CD4-positive, alpha-beta T cell (primary cell): Measurements from ENCODE around the gene SDC4. TPM values are rescaled to one million over a fixed set of nuclear protein-coding genes. Genes with fewer than 3 reads are reported as not detected.

Source experiments
- ATAC-seq: fragments of 200-7000 bp; cut with Tn5 transposase; one replicate; pipeline ENCODE4 v1.10.0; 2022; ENCODE audit warnings: mild to moderate bottlenecking; ENCODE audit not compliant: poor library complexity
- CTCF ChIA-PET: fragments of 350-600 bp; sonication (Branson Sonifier 250); formaldehyde crosslinking; loops from one replicate; lab custom pipeline; 2021; ENCODE audit warnings: antibody characterized with exemption, inconsistent platforms; lab: Charles Lee
- POLR2A ChIA-PET: fragments of 350-600 bp; sonication (Branson Sonifier 250); formaldehyde crosslinking; loops from one replicate; lab custom pipeline; 2021; ENCODE audit warnings: antibody characterized with exemption, inconsistent platforms; lab: Charles Lee
- DNase-seq, 14 experiments: peaks; one replicate each; pipeline ENCODE4 v3.0.0-alpha.2; 2013 to 2020; ENCODE audit warnings: mixed read lengths in 2 of 14
- H3K27ac ChIP-seq, 2 donors: one replicate each; pipeline versions ENCODE4 v1.5.1 to v1.7.0; 2013; ENCODE audit warnings: low read length in 2 of 2, low read depth in 1 of 2, mild to moderate bottlenecking in 1 of 2
- H3K27me3 ChIP-seq, 2 experiments: 1 replicate in 1 of 2; 2 replicates in 1 of 2; pipeline versions ENCODE4 v1.6.1 to v1.7.0; 2013; ENCODE audit warnings: low read length in 2 of 2, control low read depth in 1 of 2, mild to moderate bottlenecking in 1 of 2, moderate library complexity in 1 of 2; ENCODE audit not compliant: insufficient read depth in 2 of 2, control insufficient read depth in 1 of 2
- H3K36me3 ChIP-seq: one replicate; pipeline ENCODE4 v1.6.1; 2013; ENCODE audit warnings: low read length, control low read depth; ENCODE audit not compliant: insufficient read depth
- H3K4me1 ChIP-seq: one replicate; pipeline ENCODE4 v1.6.1; 2013; ENCODE audit warnings: low read length, control low read depth; ENCODE audit not compliant: insufficient read depth
- H3K4me3 ChIP-seq: one replicate; pipeline ENCODE4 v1.5.1; 2013; ENCODE audit warnings: mild to moderate bottlenecking, low read length, moderate library complexity
- H3K9me3 ChIP-seq, 2 experiments: 1 replicate in 1 of 2; 2 replicates in 1 of 2; pipeline versions ENCODE4 v1.6.1 to v1.7.0; 2013; ENCODE audit warnings: low read length in 2 of 2, mild to moderate bottlenecking in 2 of 2, control low read depth in 1 of 2, moderate library complexity in 1 of 2; ENCODE audit not compliant: control insufficient read depth in 1 of 2, insufficient read depth in 1 of 2
- H3K27ac Mint-ChIP-seq: one replicate; pipeline ENCODE4 v1.8.0; 2020; ENCODE audit warnings: mixed read lengths
- H3K27me3 Mint-ChIP-seq: one replicate; pipeline ENCODE4 v1.8.0; 2021; ENCODE audit warnings: mixed read lengths
- H3K36me3 Mint-ChIP-seq: one replicate; pipeline ENCODE4 v1.8.0; 2021; ENCODE audit warnings: low read depth, mixed read lengths
- H3K4me1 Mint-ChIP-seq: one replicate; pipeline ENCODE4 v1.8.0; 2021; ENCODE audit warnings: low read depth, mixed read lengths
- H3K4me3 Mint-ChIP-seq: one replicate; pipeline ENCODE4 v1.8.0; 2020; ENCODE audit warnings: mild to moderate bottlenecking, mixed read lengths
- H3K9me3 Mint-ChIP-seq: one replicate; pipeline ENCODE4 v1.8.0; 2020; ENCODE audit warnings: mixed read lengths
- CTCF ChIP-seq: fragments of 200-600 bp; IDR thresholded peaks from one replicate; pipeline ENCODE4 v1.8.0; 2022; ENCODE audit warnings: antibody characterized with exemption, mild to moderate bottlenecking
- intact Hi-C, 2 experiments: fragments of 100-400 bp; cut with DNase I in 1 of 2; cut with micrococcal nuclease in 1 of 2; formaldehyde crosslinking; loops; one replicate each; pipeline versions ENCODE4 v1.15.1 to v1.9.0; 2023 to 2025; cut with DNase I, micrococcal nuclease
- total RNA-seq, 174 experiments: library from RNA in 2 of 174; stranded (reverse) in 2 of 174; gene quantifications; one replicate each; pipeline ENCODE4 v1.2.3 and lab custom pipeline; 2021 to 2026

The SDC4 gene
- total RNA-seq, 2 experiments from 2014 or later = 1.0 to 1.1 TPM

DNA sequence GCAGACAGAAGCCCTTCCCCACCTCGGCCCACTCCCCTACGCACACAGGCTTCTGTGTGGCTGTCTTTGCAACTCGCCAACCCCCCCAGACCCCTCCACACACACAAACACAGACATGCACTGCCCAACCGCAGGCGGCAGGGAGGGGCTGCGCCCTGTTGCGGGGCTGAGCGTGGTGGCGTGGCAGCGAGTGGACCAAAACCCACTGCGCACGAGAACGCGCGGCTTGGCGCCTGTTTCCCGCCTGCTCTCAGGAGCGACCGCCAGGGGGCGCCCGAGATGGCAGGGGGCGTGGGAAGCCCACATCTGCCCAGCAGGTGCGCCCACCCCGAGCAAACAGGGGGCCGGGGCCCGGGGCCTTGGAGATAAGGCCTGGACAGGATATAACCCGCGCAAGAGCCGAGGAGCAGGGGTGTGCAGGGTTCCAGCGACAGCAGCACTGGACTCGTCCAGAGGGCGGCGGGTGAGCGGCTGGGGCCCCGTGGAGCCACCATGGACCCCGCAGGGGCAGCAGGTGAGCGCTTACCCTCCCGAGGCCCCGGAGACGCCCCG is 41.7 kb downstream of the SDC4 start, which contains the start of gene RBPJL:
Gene RBPJL, plus strand, starts transcription at position 410 of the 552 bp plus-strand sequence. Its CDS starts 83 bp downstream, at position 493.
- CTCF ChIA-PET = interaction anchor here (1.1 kb wide), 1 partner anchor 13 kb away, joined by 3 read pairs; no protein-coding TSS in a partner anchor
- Histone ChIP-seq H3K4me3 (no peak within 1 kb of the TSS), H3K27ac (no peak within 1 kb of the TSS), H3K27me3 (peaks cover 22 to 29% of the 10 kb centered on the region in 2 experiments), H3K4me1 (peaks cover 8% of the 10 kb centered on the region), H3K9me3 (peaks cover 0 to 9% of the 10 kb centered on the region in 2 experiments), H3K36me3 (no peaks in the 10 kb centered on the region)
- H3K9me3 Mint-ChIP-seq = no peaks in the 10 kb centered on the region
- no peak within 1 kb of the TSS for H3K27ac Mint-ChIP-seq
- POLR2A ChIA-PET = no interaction called here
- peaks cover 5% of the 10 kb centered on the region for H3K4me1 Mint-ChIP-seq
- DNase-seq (peak in 13 of 14 experiments; percentile 11 to 65 (median 24)), ATAC-seq (no peak)
- H3K36me3 Mint-ChIP-seq = no peaks in the 10 kb centered on the region
- peak; percentile 69 for TF ChIP-seq CTCF
- peaks cover 80% of the 10 kb centered on the region for H3K27me3 Mint-ChIP-seq
- no peak within 1 kb of the TSS for H3K4me3 Mint-ChIP-seq
- intact Hi-C loops = loop anchor here in 1 of 2 experiments (1.0 kb wide), 1 partner anchor 464 kb away; no protein-coding TSS in a partner anchor

GRCh38 chr20:45305262-45305661 is 43.0 kb downstream of the SDC4 start:
- no peaks in the 10 kb centered on the region for H3K36me3 Mint-ChIP-seq
- no peak for TF ChIP-seq CTCF
- peaks cover 71% of the 10 kb centered on the region for H3K27me3 Mint-ChIP-seq
- H3K27ac Mint-ChIP-seq = no peak overlapping the region
- no peaks in the 10 kb centered on the region for H3K9me3 Mint-ChIP-seq
- intact Hi-C loops = no loop called here
- POLR2A ChIA-PET = no interaction called here
- H3K4me1 Mint-ChIP-seq = no peaks in the 10 kb centered on the region
- Histone ChIP-seq H3K9me3 (peaks cover 0 to 9% of the 10 kb centered on the region in 2 experiments), H3K27me3 (peaks cover 18 to 25% of the 10 kb centered on the region in 2 experiments), H3K4me3 (no peak overlapping the region), H3K4me1 (peaks cover 5% of the 10 kb centered on the region), H3K36me3 (no peaks in the 10 kb centered on the region), H3K27ac (no peak overlapping the region)
- CTCF ChIA-PET = no interaction called here
- DNase-seq = no peak
- ATAC-seq = no peak
- no peak overlapping the region for H3K4me3 Mint-ChIP-seq

DNA sequence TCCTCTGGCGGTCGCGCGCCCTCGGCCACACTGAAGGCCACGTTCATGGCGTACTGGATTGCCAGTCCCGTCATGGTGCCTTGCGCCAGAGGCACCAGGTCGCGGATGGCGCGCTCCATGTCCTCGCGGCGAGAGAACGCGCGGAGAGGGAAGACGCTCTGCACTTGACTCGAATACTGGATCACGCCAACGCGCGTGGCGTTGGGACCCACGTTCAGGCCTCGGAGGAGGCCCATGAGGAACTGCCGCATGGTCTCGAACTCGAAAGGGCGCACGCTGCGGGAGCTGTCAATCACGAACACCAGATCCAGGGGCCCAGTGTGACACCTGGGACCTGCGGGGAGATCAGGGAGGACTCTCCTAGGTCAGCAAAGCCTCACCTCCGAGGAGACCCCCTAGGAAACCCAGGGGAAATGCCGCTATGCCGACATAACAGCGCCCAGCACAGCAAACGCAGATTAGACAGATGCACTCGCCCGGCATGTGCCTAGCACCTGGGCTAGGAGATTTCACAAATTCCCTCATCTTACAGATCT is 43.7 kb downstream of the SDC4 start:
- ATAC-seq (no peak), DNase-seq (no peak)
- Mint-ChIP-seq H3K36me3 (no peaks in the 10 kb centered on the region), H3K27me3 (peaks cover 65% of the 10 kb centered on the region), H3K9me3 (no peaks in the 10 kb centered on the region), H3K4me3 (no peak overlapping the region), H3K4me1 (no peaks in the 10 kb centered on the region), H3K27ac (no peak overlapping the region)
- ChIA-PET POLR2A (no interaction called here), CTCF (no interaction called here)
- Histone ChIP-seq H3K27ac (no peak overlapping the region), H3K4me3 (no peak overlapping the region), H3K9me3 (peaks cover 0 to 9% of the 10 kb centered on the region in 2 experiments), H3K36me3 (no peaks in the 10 kb centered on the region), H3K27me3 (peaks cover 18 to 25% of the 10 kb centered on the region in 2 experiments), H3K4me1 (peaks cover 5% of the 10 kb centered on the region)
- no peak for TF ChIP-seq CTCF
- intact Hi-C loops = no loop called here
